PFSK-1 (cell line): ENCODE results near the gene PAQR8.
A peak's percentile ranks its signal among the peaks of the same experiment; 100 is the strongest.

Experiments
- POLR2AphosphoS5 ChIP-seq: IDR thresholded peaks from 2 replicates; pipeline ENCODE4 v1.6.1; 2012; ENCODE audit warnings: low read depth, mild to moderate bottlenecking, control low read depth, low read length, moderate library complexity
- REST ChIP-seq, 2 experiments: IDR thresholded peaks; 2 replicates each; pipeline versions ENCODE4 v1.6.1 to v1.8.0; 2011 to 2012; ENCODE audit warnings: low read depth in 2 of 2, low read length in 2 of 2, control low read depth in 1 of 2, inconsistent platforms in 1 of 2, mild to moderate bottlenecking in 1 of 2, moderate library complexity in 1 of 2; ENCODE audit not compliant: insufficient read depth in 1 of 2
- TAF1 ChIP-seq: IDR thresholded peaks from 2 replicates; pipeline ENCODE4 v1.6.1; 2012; ENCODE audit warnings: low read length, control low read depth, borderline replicate concordance; ENCODE audit not compliant: insufficient read depth

DNA sequence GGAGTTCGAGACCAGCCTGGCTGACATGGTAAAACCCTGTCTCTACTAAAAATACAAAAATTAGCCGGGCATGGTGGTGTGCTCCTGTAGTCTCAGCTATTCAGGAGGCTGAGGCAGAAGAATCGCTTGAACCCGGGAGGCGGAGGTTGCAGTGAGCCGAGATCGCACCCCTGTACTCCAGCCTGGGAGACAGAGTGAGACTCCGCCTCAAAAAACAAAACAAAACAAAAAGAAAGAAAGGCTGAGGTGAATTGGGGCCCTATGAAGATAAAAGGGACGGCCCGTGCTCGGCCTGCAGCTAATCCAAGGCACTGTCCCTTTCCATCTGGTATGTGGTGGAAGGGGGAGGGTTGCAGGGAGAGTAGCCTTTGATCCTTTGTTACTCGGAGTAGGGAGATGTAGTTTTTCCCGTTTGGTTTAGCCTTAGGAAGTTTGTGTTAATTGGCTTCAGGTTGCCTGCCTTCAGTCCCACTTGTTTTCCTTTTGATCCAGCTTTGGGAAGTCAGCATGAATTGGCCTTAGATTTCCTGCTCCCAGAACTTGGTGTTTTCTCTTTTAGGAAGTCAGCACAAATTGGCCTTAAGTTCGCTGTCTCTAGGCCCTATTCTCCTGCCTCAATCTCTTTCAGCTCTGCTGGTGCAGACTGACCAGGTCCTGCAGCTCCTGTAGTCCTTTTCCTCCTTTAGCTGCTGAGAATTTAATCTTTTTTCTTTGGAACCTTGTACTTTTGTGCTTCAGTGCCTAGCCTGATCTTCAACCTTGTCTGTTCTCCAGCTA is 36.1 kb upstream of the PAQR8 start:
- TF ChIP-seq POLR2AphosphoS5 (no peak), REST (IDR thresholded peaks at IDR 0.05; ENCODE audit: insufficient read depth in 1 of 2, low read depth in 2 of 2, low read length in 2 of 2) (0 out of 4 replicates have a peak, but pooled peaks of 1 of the 2 experiments have one; percentile 11), TAF1 (no peak)
